Measurements from ENCODE around the gene EFHB.
"Not testable (repeated sequence)": the region's sequence is repeated elsewhere in the genome, so short reads cannot be mapped to it uniquely, and the experiment has no call there.

EFHB gene

DNA sequence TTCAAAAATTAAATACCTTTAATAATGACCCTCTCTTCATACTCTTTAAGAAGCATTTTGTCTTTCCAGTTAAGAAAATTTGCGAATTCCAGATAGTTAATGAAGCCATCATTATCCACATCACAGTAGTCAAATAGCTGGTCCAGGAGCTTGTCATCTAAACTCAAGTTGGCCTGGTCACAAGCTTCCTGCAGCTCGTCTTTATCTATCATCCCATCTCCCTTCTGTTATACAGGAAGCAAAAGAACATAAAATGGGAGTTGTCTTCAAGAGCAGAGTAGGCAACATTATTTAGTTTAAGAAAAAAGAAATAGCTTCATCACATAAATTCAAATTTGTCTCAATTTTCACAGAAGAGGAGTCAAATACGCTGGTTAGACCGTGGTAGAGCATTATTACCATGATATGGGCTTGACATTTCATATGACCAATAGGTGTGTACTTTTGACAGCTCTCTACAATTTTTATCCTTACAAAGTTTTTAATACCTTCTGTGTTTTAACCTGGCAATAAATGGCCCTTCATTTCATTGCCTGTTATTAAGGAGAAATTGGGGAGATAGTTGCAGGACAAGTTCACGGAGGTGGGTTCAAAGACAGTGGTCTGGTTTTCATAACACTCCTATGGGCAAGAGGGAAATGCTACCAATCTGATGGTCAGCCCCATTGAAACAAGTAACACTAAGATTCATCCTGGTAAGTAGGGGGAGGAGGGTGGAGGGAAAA lies 45.4 kb downstream of the EFHB start:
- H3K4me3 Mint-ChIP-seq: no peak overlapping the region
- peaks cover 16% of the 10 kb centered on the region for H3K4me1 Mint-ChIP-seq
- no peak for TF ChIP-seq CTCF (IDR thresholded peaks at IDR 0.05)
- no peak for DNase-seq
- peaks cover 9% of the 10 kb centered on the region for H3K27me3 Mint-ChIP-seq (ENCODE audit: low read depth, poor library complexity)
- H3K27ac Mint-ChIP-seq: peak overlapping the region; percentile 20
- no peaks in the 10 kb centered on the region for H3K9me3 Mint-ChIP-seq
- H3K36me3 Mint-ChIP-seq (ENCODE audit: low read depth): no peaks in the 10 kb centered on the region

GRCh38 chr3:19887122-19887521 lies 46.9 kb downstream of the EFHB start:
- H3K27me3 Mint-ChIP-seq (ENCODE audit: low read depth, poor library complexity); H3K27ac Mint-ChIP-seq; H3K9me3 Mint-ChIP-seq; H3K4me3 Mint-ChIP-seq; DNase-seq; H3K36me3 Mint-ChIP-seq (ENCODE audit: low read depth): not testable (repeated sequence)
- H3K4me1 Mint-ChIP-seq: peaks cover 16% of the 10 kb centered on the region

DNA sequence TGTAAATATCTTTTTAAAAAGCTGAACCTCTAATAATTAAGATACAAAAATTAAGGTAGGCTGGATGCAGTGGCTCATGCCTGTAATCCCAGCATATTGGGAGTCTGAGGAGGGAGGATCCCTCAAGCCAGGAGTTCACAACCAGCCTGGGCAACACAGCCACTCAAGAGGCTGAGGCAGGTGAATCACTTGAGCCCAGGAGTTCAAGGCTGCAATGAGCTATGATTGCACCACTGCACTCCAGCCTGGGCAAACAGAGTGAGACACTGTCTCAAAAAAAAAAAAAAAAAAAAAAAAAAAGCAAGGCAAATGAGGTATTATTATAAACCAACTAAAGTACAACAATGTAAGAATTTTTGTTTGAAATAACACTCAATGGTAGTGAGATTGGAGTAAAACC lies 47.6 kb downstream of the EFHB start:
- DNase-seq: no peak
- Mint-ChIP-seq H3K27ac (no peak overlapping the region), H3K9me3 (no peaks in the 10 kb centered on the region), H3K4me3 (no peak overlapping the region), H3K27me3 (ENCODE audit: low read depth, poor library complexity) (peaks cover 6% of the 10 kb centered on the region), H3K4me1 (peaks cover 16% of the 10 kb centered on the region), H3K36me3 (ENCODE audit: low read depth) (no peaks in the 10 kb centered on the region)
- no peak for TF ChIP-seq CTCF (IDR thresholded peaks at IDR 0.05)

GRCh38 chr3:19885468-19885867 lies 48.5 kb downstream of the EFHB start:
- Mint-ChIP-seq H3K27ac (no peak overlapping the region), H3K4me3 (no peak overlapping the region), H3K27me3 (ENCODE audit: low read depth, poor library complexity) (peaks cover 6% of the 10 kb centered on the region), H3K36me3 (ENCODE audit: low read depth) (no peaks in the 10 kb centered on the region), H3K4me1 (peaks cover 16% of the 10 kb centered on the region), H3K9me3 (no peaks in the 10 kb centered on the region)
- DNase-seq: peak; percentile 4
- TF ChIP-seq CTCF (IDR thresholded peaks at IDR 0.05): peak; percentile 67

DNA sequence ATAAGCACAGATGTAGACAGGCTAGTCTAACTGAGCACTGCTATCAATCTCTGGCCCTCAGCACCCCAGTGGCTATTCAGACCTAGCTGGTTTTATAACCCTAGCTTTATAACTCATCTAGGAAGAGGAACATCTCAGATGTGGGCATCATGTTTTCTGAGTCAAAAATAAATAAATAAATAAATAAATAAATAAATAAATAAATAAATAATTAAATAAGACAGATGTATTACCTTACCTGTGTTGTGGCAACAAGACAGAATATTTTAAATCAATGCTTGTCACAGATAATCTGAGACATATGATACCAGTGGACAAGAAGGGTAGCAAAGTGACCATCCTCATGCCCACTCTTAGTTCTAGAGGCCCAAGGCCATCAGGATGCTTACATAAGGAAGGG lies 52.2 kb downstream of the EFHB start:
- no peaks in the 10 kb centered on the region for H3K4me1 Mint-ChIP-seq
- H3K4me3 Mint-ChIP-seq: no peak overlapping the region
- peaks cover 3% of the 10 kb centered on the region for H3K27me3 Mint-ChIP-seq (ENCODE audit: low read depth, poor library complexity)
- TF ChIP-seq CTCF (IDR thresholded peaks at IDR 0.05): no peak
- no peak for DNase-seq
- no peaks in the 10 kb centered on the region for H3K36me3 Mint-ChIP-seq (ENCODE audit: low read depth)
- no peaks in the 10 kb centered on the region for H3K9me3 Mint-ChIP-seq
- no peak overlapping the region for H3K27ac Mint-ChIP-seq

- H3K27ac Mint-ChIP-seq: no peak overlapping the region
- H3K27me3 Mint-ChIP-seq (ENCODE audit: low read depth, poor library complexity): peaks cover 6% of the 10 kb centered on the region
- H3K36me3 Mint-ChIP-seq (ENCODE audit: low read depth): no peaks in the 10 kb centered on the region
- no peak overlapping the region for H3K4me3 Mint-ChIP-seq
- DNase-seq: no peak
- no peaks in the 10 kb centered on the region for H3K9me3 Mint-ChIP-seq
- H3K4me1 Mint-ChIP-seq: no peaks in the 10 kb centered on the region
- no peak for TF ChIP-seq CTCF (IDR thresholded peaks at IDR 0.05)
Measured at GRCh38 chr3:19881036-19881435, 53.0 kb downstream of the EFHB start.

Data from nephron progenitor cell (in vitro differentiated cells).